PC-9 (cell line): ENCODE results near the gene TSSK2. TPM values are rescaled to one million over a fixed set of nuclear protein-coding genes. Genes with fewer than 3 reads are reported as not detected.

ENCODE experiments used
- BruUV-seq: library from RNA; stranded (reverse); fragments of 400-500 nt; replicated peaks from 2 replicates; lab custom pipeline; 2021; lab: Mats Ljungman, UMichigan
- CTCF ChIA-PET: fragments of 300-600 bp; sonication (Branson Sonifier 250); formaldehyde crosslinking; loops from one replicate; lab custom pipeline; 2022; ENCODE audit warnings: antibody characterized with exemption; lab: Charles Lee
- POLR2A ChIA-PET: fragments of 300-600 bp; sonication (Branson Sonifier 250); formaldehyde crosslinking; loops from one replicate; lab custom pipeline; 2022; ENCODE audit warnings: antibody characterized with exemption; ENCODE audit not compliant: unreplicated experiment; lab: Charles Lee
- DNase-seq, 2 experiments: peaks; one replicate each; pipeline versions ENCODE4 v3.0.0 to v3.0.0-alpha.2; 2015 to 2022; ENCODE audit warnings: mixed read lengths in 1 of 2
- H2AFZ ChIP-seq: fragments of 200-600 bp; sonication (generic); 2 replicates; pipeline ENCODE4 v1.8.1; 2017; ENCODE audit warnings: antibody characterized with exemption
- H3F3A ChIP-seq: fragments of 200-600 bp; sonication (generic); 2 replicates; pipeline ENCODE4 v1.8.1; 2017; ENCODE audit warnings: antibody characterized with exemption, mild to moderate bottlenecking, low read depth; ENCODE audit not compliant: insufficient read depth
- H3K27ac ChIP-seq: fragments of 200-600 bp; sonication (generic); 2 replicates; pipeline ENCODE4 v1.6.1; 2016; ENCODE audit warnings: mixed run types
- H3K27me3 ChIP-seq: fragments of 200-600 bp; sonication (generic); 2 replicates; pipeline ENCODE4 v1.6.1; 2016; ENCODE audit warnings: low read depth, mixed run types; ENCODE audit not compliant: insufficient read depth
- H3K36me3 ChIP-seq: fragments of 200-600 bp; sonication (generic); 2 replicates; pipeline ENCODE4 v1.6.1; 2016; ENCODE audit warnings: low read depth, mixed run types
- H3K4me1 ChIP-seq: fragments of 200-600 bp; sonication (generic); replicated peaks from 2 replicates; pipeline ENCODE4 v1.6.1; 2016; ENCODE audit warnings: mixed run types; ENCODE audit not compliant: insufficient read depth
- H3K4me2 ChIP-seq: fragments of 200-600 bp; sonication (generic); 2 replicates; pipeline ENCODE4 v1.6.1; 2017; ENCODE audit warnings: mixed run types
- H3K4me3 ChIP-seq: fragments of 200-600 bp; sonication (generic); 2 replicates; pipeline ENCODE4 v1.6.1; 2016; ENCODE audit warnings: mixed run types
- H3K79me2 ChIP-seq: fragments of 200-600 bp; sonication (generic); 2 replicates; pipeline ENCODE4 v1.6.1; 2017; ENCODE audit warnings: low read depth, mixed run types
- H3K9me2 ChIP-seq: fragments of 200-600 bp; sonication (generic); 2 replicates; pipeline ENCODE4 v1.8.1; 2017; ENCODE audit warnings: mild to moderate bottlenecking; ENCODE audit not compliant: insufficient read depth
- H3K9me3 ChIP-seq: fragments of 200-600 bp; sonication (generic); 2 replicates; pipeline ENCODE4 v1.8.1; 2016; ENCODE audit warnings: low read depth; ENCODE audit not compliant: insufficient read depth
- H4K20me1 ChIP-seq: fragments of 200-600 bp; sonication (generic); 2 replicates; pipeline ENCODE4 v1.8.1; 2017; ENCODE audit not compliant: insufficient read depth
- EZH2 ChIP-seq: fragments of 200-600 bp; sonication (generic); IDR thresholded peaks from 2 replicates; pipeline ENCODE4 v1.8.0; 2017; ENCODE audit warnings: antibody characterized with exemption, low read depth
- intact Hi-C: fragments of 100-400 bp; cut with micrococcal nuclease; formaldehyde crosslinking; loops from one replicate; pipeline ENCODE4 v1.10.0; 2022; ENCODE audit not compliant: unreplicated experiment
- total RNA-seq: library from RNA; stranded (reverse); gene quantifications from 2 replicates; pipeline ENCODE4 v1.2.3, GENCODE V29; 2021
- TF ChIP-seq, protein P1 (sequence below): fragments of 200-600 bp; sonication (generic); conservative IDR thresholded peaks from 2 replicates; pipeline ENCODE4 v1.6.1; 2017; ENCODE audit warnings: mixed run types, antibody characterized with exemption, mild to moderate bottlenecking, moderate library complexity

The TSSK2 gene
- total RNA-seq, 1 experiment from 2014 or later, result not detected

DNA sequence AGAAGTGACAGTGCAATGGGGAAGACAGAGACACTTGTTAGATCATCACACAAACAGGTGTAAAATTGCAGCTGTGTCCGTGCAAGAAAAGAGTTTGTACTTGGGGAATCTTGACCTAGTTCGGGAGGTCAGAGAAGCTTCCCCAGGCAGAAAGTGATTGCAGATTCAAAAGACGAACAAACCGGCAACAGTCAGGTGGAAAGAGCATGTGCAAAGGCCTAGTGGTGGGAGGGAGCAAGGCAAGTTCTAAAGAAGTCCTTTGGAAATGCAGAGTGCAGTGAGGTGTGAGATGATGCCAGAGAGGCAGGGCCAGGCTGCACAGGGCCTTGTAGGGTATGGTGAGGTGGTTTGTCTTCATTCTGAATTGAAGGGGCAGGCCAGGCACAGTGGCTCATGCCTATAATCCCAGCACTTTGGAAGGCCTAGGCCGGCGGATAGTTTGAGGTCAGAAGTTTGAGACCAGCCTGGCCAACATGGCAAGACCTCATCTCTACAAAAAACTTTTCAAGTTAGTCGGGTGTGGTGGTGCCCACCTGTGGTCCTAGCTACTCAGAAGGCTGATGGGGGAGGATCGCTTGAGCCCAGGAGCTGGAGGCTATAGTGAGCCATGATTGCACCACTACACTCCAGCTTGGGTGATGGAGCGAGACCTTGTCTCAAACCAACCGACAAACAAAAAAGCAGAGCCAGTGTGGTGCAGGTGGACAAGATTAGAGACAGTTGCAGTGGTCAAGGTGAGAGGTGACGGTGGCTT lies 15.3 kb downstream of the TSSK2 start:
- H3K4me1 ChIP-seq, result peaks cover 5% of the 10 kb centered on the region; the same call in 1 of the 2 replicates
- H3K79me2 ChIP-seq, result peaks cover 21% of the 10 kb centered on the region
- DNase-seq, result no peak
- ChIA-PET POLR2A (no interaction called here), CTCF (no interaction called here)
- TF ChIP-seq, protein P1, sequence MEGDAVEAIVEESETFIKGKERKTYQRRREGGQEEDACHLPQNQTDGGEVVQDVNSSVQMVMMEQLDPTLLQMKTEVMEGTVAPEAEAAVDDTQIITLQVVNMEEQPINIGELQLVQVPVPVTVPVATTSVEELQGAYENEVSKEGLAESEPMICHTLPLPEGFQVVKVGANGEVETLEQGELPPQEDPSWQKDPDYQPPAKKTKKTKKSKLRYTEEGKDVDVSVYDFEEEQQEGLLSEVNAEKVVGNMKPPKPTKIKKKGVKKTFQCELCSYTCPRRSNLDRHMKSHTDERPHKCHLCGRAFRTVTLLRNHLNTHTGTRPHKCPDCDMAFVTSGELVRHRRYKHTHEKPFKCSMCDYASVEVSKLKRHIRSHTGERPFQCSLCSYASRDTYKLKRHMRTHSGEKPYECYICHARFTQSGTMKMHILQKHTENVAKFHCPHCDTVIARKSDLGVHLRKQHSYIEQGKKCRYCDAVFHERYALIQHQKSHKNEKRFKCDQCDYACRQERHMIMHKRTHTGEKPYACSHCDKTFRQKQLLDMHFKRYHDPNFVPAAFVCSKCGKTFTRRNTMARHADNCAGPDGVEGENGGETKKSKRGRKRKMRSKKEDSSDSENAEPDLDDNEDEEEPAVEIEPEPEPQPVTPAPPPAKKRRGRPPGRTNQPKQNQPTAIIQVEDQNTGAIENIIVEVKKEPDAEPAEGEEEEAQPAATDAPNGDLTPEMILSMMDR, result no peak
- TF ChIP-seq EZH2, result no peak
- no peaks in the 10 kb centered on the region; the same call in 1 of the 2 replicates for H3K27me3 ChIP-seq
- no peak overlapping the region for H3K4me3 ChIP-seq
- BruUV-seq, result no TSS peak
- H3K27ac ChIP-seq, result no peak overlapping the region
- H3K9me3 ChIP-seq, result no peaks in the 10 kb centered on the region
- no peaks in the 10 kb centered on the region for H3K9me2 ChIP-seq
- no peak overlapping the region for H2AFZ ChIP-seq
- H3K4me2 ChIP-seq, result no peak overlapping the region
- H4K20me1 ChIP-seq, result no peaks in the 10 kb centered on the region
- peaks cover 4% of the 10 kb centered on the region; the same call in 1 of the 2 replicates for H3F3A ChIP-seq
- intact Hi-C loops, result no loop called here
- peaks cover 2% of the 10 kb centered on the region; the same call in 1 of the 2 replicates for H3K36me3 ChIP-seq

DNA sequence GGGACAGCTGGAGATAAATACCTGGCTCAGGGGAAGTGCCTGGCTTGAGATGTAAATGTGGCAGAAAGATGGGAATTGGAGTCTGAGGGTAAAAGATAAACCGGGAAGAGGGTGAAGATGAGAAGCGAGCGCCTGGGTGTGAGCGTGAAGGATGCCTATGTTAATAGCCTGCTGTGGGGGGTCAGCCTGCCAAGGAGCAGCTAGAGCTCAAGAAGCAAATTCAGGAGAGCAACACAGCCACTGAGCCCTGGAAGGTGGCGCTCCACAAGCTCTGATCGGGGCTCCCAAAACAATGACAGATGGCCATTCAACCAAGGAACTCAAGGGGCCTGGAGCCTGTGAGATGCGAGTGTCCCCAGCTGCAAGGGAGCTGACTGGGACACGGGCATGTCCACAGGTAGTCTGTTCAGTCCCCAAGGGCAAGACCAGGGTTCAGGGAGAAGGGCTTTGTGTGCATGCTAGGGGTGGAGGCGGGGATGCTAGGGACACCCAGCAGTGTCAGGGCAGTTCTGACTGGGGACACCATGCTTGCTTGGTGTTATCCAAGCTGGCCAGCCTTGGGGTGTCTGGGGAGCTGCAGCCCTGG lies 16.2 kb downstream of the TSSK2 start:
- Histone ChIP-seq H3K4me3 (no peak overlapping the region), H3K9me3 (no peaks in the 10 kb centered on the region), H3K36me3 (no peaks in the 10 kb centered on the region), H2AFZ (no peak overlapping the region), H3K27me3 (peaks cover 8% of the 10 kb centered on the region), H3K79me2 (peaks cover 21% of the 10 kb centered on the region), H3F3A (peaks cover under 1% of the 10 kb centered on the region; the same call in 1 of the 2 replicates), H3K4me2 (no peak overlapping the region), H3K4me1 (peaks cover 5% of the 10 kb centered on the region; the same call in 1 of the 2 replicates), H3K27ac (no peak overlapping the region), H3K9me2 (no peaks in the 10 kb centered on the region), H4K20me1 (no peaks in the 10 kb centered on the region)
- intact Hi-C loops, result no loop called here
- ChIA-PET CTCF (no interaction called here), POLR2A (no interaction called here)
- BruUV-seq, result no TSS peak
- DNase-seq, result no peak
- TF ChIP-seq, protein P1, result no peak
- no peak for TF ChIP-seq EZH2

DNA sequence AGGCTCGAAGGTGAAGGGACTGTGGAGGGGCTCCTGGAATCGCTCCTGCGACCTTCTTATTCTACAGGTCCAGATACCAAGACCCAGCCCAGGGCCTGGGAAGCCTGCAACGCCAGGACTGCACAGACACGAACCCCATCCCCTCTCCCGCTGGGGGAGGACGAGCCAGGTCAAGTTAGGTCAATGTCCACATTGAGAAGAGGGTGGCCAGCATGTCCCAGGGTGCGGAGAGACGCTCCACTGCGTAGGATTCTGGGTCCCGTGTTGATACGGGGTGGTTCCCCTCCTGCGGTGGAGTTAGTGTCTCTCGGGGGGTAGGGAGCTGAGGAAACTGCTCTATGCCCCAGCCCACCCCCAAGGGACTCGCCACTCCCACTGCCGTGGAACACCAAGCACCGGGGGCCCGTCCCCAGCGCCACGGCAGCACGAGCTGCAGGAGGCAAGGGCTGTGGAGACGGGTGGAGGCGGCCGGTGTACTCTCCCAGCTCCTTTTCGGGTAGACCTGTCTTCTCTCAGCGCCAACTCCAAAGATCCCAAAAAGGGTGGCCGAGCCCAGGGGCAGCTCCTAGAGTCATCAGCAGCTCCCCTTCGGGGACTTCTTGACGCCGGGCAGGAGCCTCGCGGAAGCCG lies 17.4 kb downstream of the TSSK2 start:
- H3K36me3 ChIP-seq, result no peaks in the 10 kb centered on the region
- BruUV-seq, result no TSS peak
- peaks cover under 1% of the 10 kb centered on the region; the same call in 1 of the 2 replicates for H3K4me1 ChIP-seq
- no peak for DNase-seq
- TF ChIP-seq EZH2, result no peak
- TF ChIP-seq, protein P1, result no peak
- no peaks in the 10 kb centered on the region for H3F3A ChIP-seq
- H3K9me2 ChIP-seq, result no peaks in the 10 kb centered on the region
- H4K20me1 ChIP-seq, result no peaks in the 10 kb centered on the region
- no peak overlapping the region; the same call in 1 of the 2 replicates for H2AFZ ChIP-seq
- CTCF ChIA-PET, result no interaction called here
- H3K4me2 ChIP-seq, result no peak overlapping the region
- H3K79me2 ChIP-seq, result peaks cover 9% of the 10 kb centered on the region
- POLR2A ChIA-PET, result no interaction called here
- peaks cover 17% of the 10 kb centered on the region for H3K27me3 ChIP-seq
- H3K27ac ChIP-seq, result no peak overlapping the region
- no peak overlapping the region for H3K4me3 ChIP-seq
- intact Hi-C loops, result no loop called here
- H3K9me3 ChIP-seq, result no peaks in the 10 kb centered on the region
